Mesenchymal stem cell (in vitro differentiated cells and primary cell): ENCODE data around the gene CRISP2. TPM values are rescaled to one million over a fixed set of nuclear protein-coding genes. Genes with fewer than 3 reads are reported as not detected.

ENCODE experiments used
- DNase-seq: peaks from one replicate; pipeline ENCODE4 v3.0.0-alpha.2; 2013
- H2AFZ ChIP-seq: one replicate; pipeline ENCODE4 v1.6.1; 2013; ENCODE audit warnings: low read depth, mild to moderate bottlenecking, control low read depth, inconsistent platforms, low read length, moderate library complexity
- H2AK5ac ChIP-seq: 2 replicates; pipeline ENCODE4 v1.6.1; 2013; ENCODE audit warnings: low read length, moderate library complexity, mild to moderate bottlenecking, inconsistent platforms; ENCODE audit not compliant: severe bottlenecking
- H2BK120ac ChIP-seq: one replicate; pipeline ENCODE4 v1.6.1; 2013; ENCODE audit warnings: low read depth, mild to moderate bottlenecking, inconsistent platforms, low read length, moderate library complexity
- H2BK12ac ChIP-seq, 2 experiments: one replicate each; pipeline ENCODE4 v1.6.1; 2013; ENCODE audit warnings: inconsistent platforms in 2 of 2, low read length in 2 of 2, mild to moderate bottlenecking in 2 of 2, moderate library complexity in 2 of 2, control low read depth in 1 of 2
- H2BK15ac ChIP-seq: one replicate; pipeline ENCODE4 v1.6.1; 2013; ENCODE audit warnings: mild to moderate bottlenecking, low read depth, inconsistent platforms; ENCODE audit not compliant: poor library complexity, severe bottlenecking
- H2BK5ac ChIP-seq: 2 replicates; pipeline ENCODE4 v1.6.1; 2013; ENCODE audit warnings: low read depth, mild to moderate bottlenecking, low read length, control low read depth, inconsistent platforms; ENCODE audit not compliant: poor library complexity, severe bottlenecking
- H3K14ac ChIP-seq, 2 experiments: one replicate each; pipeline ENCODE4 v1.6.1; 2013; ENCODE audit warnings: inconsistent platforms in 2 of 2, low read length in 2 of 2, control low read depth in 1 of 2, mild to moderate bottlenecking in 1 of 2, moderate library complexity in 1 of 2
- H3K18ac ChIP-seq, 2 experiments: one replicate each; pipeline ENCODE4 v1.6.1; 2013; ENCODE audit warnings: inconsistent platforms in 2 of 2, low read length in 2 of 2, control low read depth in 1 of 2, low read depth in 1 of 2, mild to moderate bottlenecking in 1 of 2
- H3K23ac ChIP-seq, 2 experiments: one replicate each; pipeline ENCODE4 v1.6.1; 2013; ENCODE audit warnings: inconsistent platforms in 2 of 2, low read length in 2 of 2, mild to moderate bottlenecking in 2 of 2, moderate library complexity in 2 of 2, control low read depth in 1 of 2
- H3K27ac ChIP-seq: 2 replicates; pipeline ENCODE4 v1.5.1; 2013; ENCODE audit warnings: mild to moderate bottlenecking, moderate library complexity, low read length, control low read depth, inconsistent platforms; ENCODE audit not compliant: poor library complexity, severe bottlenecking
- H3K27me3 ChIP-seq, 2 experiments: 2 replicates each; pipeline versions ENCODE4 v1.6.1 to v1.7.0; 2013; ENCODE audit warnings: low read length in 2 of 2, mild to moderate bottlenecking in 2 of 2, moderate library complexity in 2 of 2, control low read depth in 1 of 2, inconsistent platforms in 1 of 2; ENCODE audit not compliant: control insufficient read depth in 1 of 2, insufficient read depth in 1 of 2
- H3K36me3 ChIP-seq, 2 experiments: 2 replicates each; pipeline versions ENCODE4 v1.6.1 to v1.7.0; 2013; ENCODE audit warnings: low read length in 2 of 2, control low read depth in 1 of 2, inconsistent platforms in 1 of 2, low read depth in 1 of 2, mild to moderate bottlenecking in 1 of 2; ENCODE audit not compliant: insufficient read depth in 2 of 2, control insufficient read depth in 1 of 2
- H3K4ac ChIP-seq, 2 experiments: one replicate each; pipeline ENCODE4 v1.6.1; 2013; ENCODE audit warnings: inconsistent platforms in 2 of 2, low read length in 2 of 2, mild to moderate bottlenecking in 2 of 2, moderate library complexity in 2 of 2, control low read depth in 1 of 2, low read depth in 1 of 2
- H3K4me1 ChIP-seq: 2 replicates; pipeline ENCODE4 v1.6.1; 2013; ENCODE audit warnings: low read depth, low read length, control low read depth; ENCODE audit not compliant: control insufficient read depth, insufficient read depth
- H3K4me2 ChIP-seq: 2 replicates; pipeline ENCODE4 v1.6.1; 2013; ENCODE audit warnings: low read length, mild to moderate bottlenecking, inconsistent platforms; ENCODE audit not compliant: poor library complexity, severe bottlenecking
- H3K4me3 ChIP-seq, 2 experiments: 2 replicates each; pipeline versions ENCODE4 v1.5.1 to v1.7.0; 2013; ENCODE audit warnings: low read length in 2 of 2, mild to moderate bottlenecking in 2 of 2, control low read depth in 1 of 2, low read depth in 1 of 2; ENCODE audit not compliant: insufficient read depth in 1 of 2
- H3K79me1 ChIP-seq: replicated peaks from 2 replicates; pipeline ENCODE4 v1.6.1; 2013; ENCODE audit warnings: mild to moderate bottlenecking, control low read depth, low read length, inconsistent platforms; ENCODE audit not compliant: poor library complexity, severe bottlenecking
- H3K9ac ChIP-seq: 2 replicates; pipeline ENCODE4 v1.7.0; 2013; ENCODE audit warnings: mild to moderate bottlenecking, low read length, moderate library complexity
- H3K9me3 ChIP-seq: 2 replicates; pipeline ENCODE4 v1.7.0; 2013; ENCODE audit warnings: mild to moderate bottlenecking, low read length; ENCODE audit not compliant: control insufficient read depth
- H4K8ac ChIP-seq: one replicate; pipeline ENCODE4 v1.6.1; 2013; ENCODE audit warnings: inconsistent platforms, mild to moderate bottlenecking, low read length, moderate library complexity
- H4K91ac ChIP-seq: one replicate; pipeline ENCODE4 v1.6.1; 2013; ENCODE audit warnings: mild to moderate bottlenecking, low read length, inconsistent platforms
- WGBS: methylation state at CpG from one replicate; pipeline ENCODE4 v1.1.7; 2013; ENCODE audit warnings: mixed read lengths; 5-methylcytosine and 5-hydroxymethylcytosine counted together
- polyA plus RNA-seq, 2 experiments: library from polyadenylated mRNA; stranded (reverse); fragments of 200-250 nt; gene quantifications; one replicate each; pipeline ENCODE4 v1.2.3, GENCODE V29; 2013

The CRISP2 gene
- not detected for polyA plus RNA-seq (2013, experiment 1 of 2)
- polyA plus RNA-seq (2013, experiment 2 of 2) = not detected

DNA sequence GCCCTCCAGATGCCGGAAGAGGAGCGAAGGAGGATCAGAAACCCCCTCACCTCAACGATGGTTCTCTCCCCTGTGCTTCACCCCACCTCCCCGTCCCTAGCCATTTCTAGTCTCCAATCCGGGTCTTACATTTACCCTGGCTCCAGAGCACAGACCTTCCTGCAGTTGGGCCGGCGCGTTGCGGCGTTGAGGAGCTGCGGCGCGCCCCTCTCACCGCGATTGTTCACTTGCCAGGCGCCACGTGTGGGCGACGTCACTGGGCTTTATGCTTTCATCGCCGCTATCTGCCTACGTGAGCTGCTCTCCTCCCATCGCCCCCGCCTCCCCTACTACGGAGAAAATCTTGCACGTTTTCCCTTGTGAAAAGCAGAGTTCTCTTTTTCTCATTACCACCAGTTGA is at the start of gene CRISP2:
CRISP2 (minus strand) TSS at position 198 of the 400 bp plus-strand sequence. CDS start 4,347 bp downstream, outside the sequence.
- H4K8ac ChIP-seq = no peak within 1 kb of the TSS
- H2BK5ac ChIP-seq = no peak within 1 kb of the TSS
- no peak for DNase-seq

GRCh38 chr6:49744259-49744658 is 30.9 kb upstream of the CRISP2 start, which contains the start of gene CRISP3:
TSS of gene CRISP3 (minus strand) at chr6:49744388. CDS start at chr6:49744367, 21 bp downstream.
- no peaks in the 10 kb centered on the region for H3K4me1 ChIP-seq
- H3K4ac ChIP-seq = no peak within 1 kb of the TSS
- no peak within 1 kb of the TSS for H3K14ac ChIP-seq
- H3K4me3 ChIP-seq = no peak within 1 kb of the TSS
- H3K4me2 ChIP-seq = no peak within 1 kb of the TSS
- WGBS = 54% methylated on average over 1 of the region's 1 CpG
- no peak within 1 kb of the TSS for H4K8ac ChIP-seq
- no peak within 1 kb of the TSS for H2AFZ ChIP-seq
- H2BK15ac ChIP-seq = no peak within 1 kb of the TSS
- H3K9me3 ChIP-seq = no peaks in the 10 kb centered on the region
- no peak within 1 kb of the TSS for H4K91ac ChIP-seq
- no peak within 1 kb of the TSS for H3K27ac ChIP-seq
- H3K27me3 ChIP-seq = no peaks in the 10 kb centered on the region
- no peak within 1 kb of the TSS for H2AK5ac ChIP-seq
- H3K9ac ChIP-seq = no peak within 1 kb of the TSS
- H2BK120ac ChIP-seq = no peak within 1 kb of the TSS
- H3K79me1 ChIP-seq = no peaks in the 10 kb centered on the region
- no peaks in the 10 kb centered on the region for H3K36me3 ChIP-seq
- H2BK5ac ChIP-seq = no peak within 1 kb of the TSS
- no peak within 1 kb of the TSS for H3K23ac ChIP-seq
- H2BK12ac ChIP-seq = no peak within 1 kb of the TSS
- H3K18ac ChIP-seq = no peak within 1 kb of the TSS
- no peak for DNase-seq

More for the DNA sequence above, at the start of gene CRISP2:
- Histone ChIP-seq H3K27me3 (no peaks in the 10 kb centered on the region), H3K9me3 (peaks cover 3% of the 10 kb centered on the region), H3K36me3 (no peaks in the 10 kb centered on the region), H2BK120ac (no peak within 1 kb of the TSS), H3K4me3 (no peak within 1 kb of the TSS), H2BK12ac (no peak within 1 kb of the TSS), H3K9ac (no peak within 1 kb of the TSS), H3K4me2 (no peak within 1 kb of the TSS), H4K91ac (no peak within 1 kb of the TSS), H3K14ac (no peak within 1 kb of the TSS), H3K18ac (no peak within 1 kb of the TSS), H2BK15ac (no peak within 1 kb of the TSS), H3K27ac (no peak within 1 kb of the TSS), H2AK5ac (no peak within 1 kb of the TSS), H3K4me1 (no peaks in the 10 kb centered on the region), H3K23ac (no peak within 1 kb of the TSS), H2AFZ (no peak within 1 kb of the TSS), H3K4ac (no peak within 1 kb of the TSS), H3K79me1 (no peaks in the 10 kb centered on the region)
- WGBS = 59% methylated on average over 26 of the region's 26 CpGs

GRCh38 chr6:49743429-49743828 is 30.1 kb upstream of the CRISP2 start:
- Histone ChIP-seq H3K27ac (no peak overlapping the region), H3K4me2 (no peak overlapping the region), H3K14ac (no peak overlapping the region), H4K91ac (no peak overlapping the region), H3K18ac (no peak overlapping the region), H3K23ac (no peak overlapping the region), H2BK5ac (no peak overlapping the region), H2AK5ac (no peak overlapping the region), H3K4me3 (no peak overlapping the region), H3K27me3 (no peaks in the 10 kb centered on the region), H3K4me1 (no peaks in the 10 kb centered on the region), H3K9me3 (no peaks in the 10 kb centered on the region), H4K8ac (no peak overlapping the region), H3K9ac (no peak overlapping the region), H3K79me1 (no peaks in the 10 kb centered on the region), H2BK15ac (no peak overlapping the region), H2AFZ (no peak overlapping the region), H3K4ac (no peak overlapping the region), H2BK12ac (no peak overlapping the region), H3K36me3 (no peaks in the 10 kb centered on the region), H2BK120ac (no peak overlapping the region)
- no peak for DNase-seq
- no CpG with 5 or more reads among the region's 4 CpGs for WGBS

- no peak overlapping the region for H2AK5ac ChIP-seq
- no peak overlapping the region for H4K91ac ChIP-seq
- no peak overlapping the region for H2BK15ac ChIP-seq
- no peak overlapping the region for H3K14ac ChIP-seq
- DNase-seq = no peak
- H2AFZ ChIP-seq = no peak overlapping the region
- H3K9me3 ChIP-seq = no peaks in the 10 kb centered on the region
- no peak overlapping the region for H3K4me2 ChIP-seq
- H3K9ac ChIP-seq = no peak overlapping the region
- H3K27me3 ChIP-seq = no peaks in the 10 kb centered on the region
- no peak overlapping the region for H2BK120ac ChIP-seq
- H4K8ac ChIP-seq = no peak overlapping the region
- H3K27ac ChIP-seq = no peak overlapping the region
- H3K23ac ChIP-seq = no peak overlapping the region
- no peak overlapping the region for H3K18ac ChIP-seq
- no peak overlapping the region for H3K4ac ChIP-seq
- H2BK5ac ChIP-seq = no peak overlapping the region
- WGBS = no CpG with 5 or more reads among the region's 2 CpGs
- no peaks in the 10 kb centered on the region for H3K36me3 ChIP-seq
- H3K4me1 ChIP-seq = no peaks in the 10 kb centered on the region
- H3K4me3 ChIP-seq = no peak overlapping the region
- H2BK12ac ChIP-seq = no peak overlapping the region
- H3K79me1 ChIP-seq = no peaks in the 10 kb centered on the region
Measured at GRCh38 chr6:49739423-49739822, 26.1 kb upstream of the CRISP2 start.
